ENCODE results near the gene TRMT11. TPM values are rescaled to one million over a fixed set of nuclear protein-coding genes. Genes with fewer than 3 reads are reported as not detected.

The TRMT11 gene
- total RNA-seq, 1 donor = 49.2 TPM

DNA sequence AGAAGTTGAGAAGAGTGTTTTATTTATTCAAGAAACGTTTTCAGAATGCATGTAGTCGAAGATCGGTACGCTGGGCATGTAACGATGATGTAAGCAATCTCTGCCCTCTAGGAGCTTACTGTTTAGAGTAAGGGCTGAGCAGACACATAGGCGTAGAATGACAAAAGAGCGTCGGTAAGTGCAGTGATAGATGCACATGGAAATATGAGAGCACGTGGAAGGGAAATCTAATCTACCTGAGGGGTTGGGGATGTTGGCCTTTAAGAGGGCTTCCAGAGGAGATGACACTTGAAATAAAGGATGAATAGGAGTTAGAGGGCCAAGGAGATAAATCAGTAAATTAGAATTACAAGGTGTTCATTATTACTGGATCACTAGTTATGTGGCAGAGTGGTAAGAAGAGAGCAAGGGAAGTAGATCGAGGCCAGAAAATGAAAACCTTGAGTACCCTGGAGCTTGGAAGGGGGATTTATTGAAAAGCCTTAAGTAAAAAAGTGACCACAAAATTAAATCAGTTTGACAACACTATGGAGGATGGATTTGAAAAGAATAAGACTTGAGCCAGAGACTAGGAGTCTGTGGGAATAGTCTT is 782 bp downstream of the TRMT11 start:
- DNase-seq (ENCODE audit: low read depth) = peak; percentile 23
- TF ChIP-seq, protein P1, sequence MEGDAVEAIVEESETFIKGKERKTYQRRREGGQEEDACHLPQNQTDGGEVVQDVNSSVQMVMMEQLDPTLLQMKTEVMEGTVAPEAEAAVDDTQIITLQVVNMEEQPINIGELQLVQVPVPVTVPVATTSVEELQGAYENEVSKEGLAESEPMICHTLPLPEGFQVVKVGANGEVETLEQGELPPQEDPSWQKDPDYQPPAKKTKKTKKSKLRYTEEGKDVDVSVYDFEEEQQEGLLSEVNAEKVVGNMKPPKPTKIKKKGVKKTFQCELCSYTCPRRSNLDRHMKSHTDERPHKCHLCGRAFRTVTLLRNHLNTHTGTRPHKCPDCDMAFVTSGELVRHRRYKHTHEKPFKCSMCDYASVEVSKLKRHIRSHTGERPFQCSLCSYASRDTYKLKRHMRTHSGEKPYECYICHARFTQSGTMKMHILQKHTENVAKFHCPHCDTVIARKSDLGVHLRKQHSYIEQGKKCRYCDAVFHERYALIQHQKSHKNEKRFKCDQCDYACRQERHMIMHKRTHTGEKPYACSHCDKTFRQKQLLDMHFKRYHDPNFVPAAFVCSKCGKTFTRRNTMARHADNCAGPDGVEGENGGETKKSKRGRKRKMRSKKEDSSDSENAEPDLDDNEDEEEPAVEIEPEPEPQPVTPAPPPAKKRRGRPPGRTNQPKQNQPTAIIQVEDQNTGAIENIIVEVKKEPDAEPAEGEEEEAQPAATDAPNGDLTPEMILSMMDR (IDR thresholded peaks at IDR 0.05; ENCODE audit: insufficient read depth, low read depth, low read length) = no peak
- H3K4me3 ChIP-seq (ENCODE audit: low read depth, low read length) = peak overlapping the region; percentile 99

DNA sequence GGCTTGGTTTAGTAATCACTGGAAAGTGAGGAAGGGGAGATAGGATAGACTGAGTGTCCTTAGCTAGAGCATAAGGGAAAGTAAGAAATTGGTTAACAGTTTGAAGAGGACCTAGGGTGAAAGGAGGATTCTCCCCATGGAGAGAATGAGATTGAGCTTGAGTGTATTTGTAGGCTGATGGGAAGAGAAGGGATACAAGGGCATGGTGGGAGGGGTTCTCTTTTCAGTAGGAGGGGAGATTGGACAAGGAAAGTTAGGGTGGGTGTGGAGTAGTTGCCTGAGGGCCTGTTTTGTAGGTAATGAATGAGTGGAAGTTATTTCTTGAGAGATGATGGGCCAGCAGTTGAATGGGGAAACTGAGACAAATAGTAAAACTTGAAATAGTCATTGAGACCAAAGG is 1.9 kb downstream of the TRMT11 start:
- H3K4me3 ChIP-seq (ENCODE audit: low read depth, low read length) = no peak overlapping the region
- DNase-seq (ENCODE audit: low read depth) = no peak

DNA sequence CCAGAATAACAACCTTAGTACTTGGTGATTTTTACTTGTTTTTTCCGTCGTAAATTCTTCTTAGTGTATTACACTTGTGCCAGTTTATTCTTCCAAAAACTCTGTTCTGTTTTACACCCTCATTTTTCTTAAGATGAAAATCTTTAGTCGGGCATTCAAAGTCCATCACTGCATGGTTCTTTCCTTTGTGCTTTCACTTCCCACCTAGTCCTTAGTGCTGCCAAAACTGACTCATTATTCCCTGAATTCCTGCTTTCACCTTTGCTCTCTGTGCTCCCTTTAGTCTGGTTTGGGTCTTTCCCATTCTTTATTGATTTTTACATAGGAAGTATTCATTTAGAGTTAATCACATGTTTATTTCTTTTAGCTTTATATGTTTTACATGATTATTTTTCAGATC is 3.3 kb downstream of the TRMT11 start:
- TF ChIP-seq, protein P1 (IDR thresholded peaks at IDR 0.05; ENCODE audit: insufficient read depth, low read depth, low read length) = no peak
- no peak for DNase-seq (ENCODE audit: low read depth)
- H3K4me3 ChIP-seq (ENCODE audit: low read depth, low read length) = no peak overlapping the region

More for the DNA sequence above, 1.9 kb downstream of the TRMT11 start:
- TF ChIP-seq, protein P1 (IDR thresholded peaks at IDR 0.05; ENCODE audit: insufficient read depth, low read depth, low read length) = no peak

DNA sequence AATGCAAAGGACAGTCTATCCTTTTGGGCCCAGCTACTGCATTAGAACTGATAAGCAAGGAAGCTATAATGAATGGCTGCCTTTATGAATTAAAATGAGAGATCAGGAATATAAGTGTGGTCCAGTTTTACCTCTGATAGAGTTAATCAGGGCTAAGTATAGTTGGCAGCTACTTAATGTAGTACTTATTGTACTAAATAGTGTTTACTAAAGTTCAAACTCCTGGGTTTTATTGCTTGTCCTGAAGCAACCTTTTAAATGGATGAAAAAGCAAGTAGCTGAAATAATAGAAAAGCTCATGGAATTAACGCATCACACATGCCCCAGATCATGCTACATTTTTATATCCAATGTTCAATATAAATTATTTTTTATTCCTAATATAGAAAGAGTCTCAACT is 5.3 kb downstream of the TRMT11 start:
- TF ChIP-seq, protein P1 (IDR thresholded peaks at IDR 0.05; ENCODE audit: insufficient read depth, low read depth, low read length) = no peak
- DNase-seq (ENCODE audit: low read depth) = no peak
- no peak overlapping the region for H3K4me3 ChIP-seq (ENCODE audit: low read depth, low read length)

DNA sequence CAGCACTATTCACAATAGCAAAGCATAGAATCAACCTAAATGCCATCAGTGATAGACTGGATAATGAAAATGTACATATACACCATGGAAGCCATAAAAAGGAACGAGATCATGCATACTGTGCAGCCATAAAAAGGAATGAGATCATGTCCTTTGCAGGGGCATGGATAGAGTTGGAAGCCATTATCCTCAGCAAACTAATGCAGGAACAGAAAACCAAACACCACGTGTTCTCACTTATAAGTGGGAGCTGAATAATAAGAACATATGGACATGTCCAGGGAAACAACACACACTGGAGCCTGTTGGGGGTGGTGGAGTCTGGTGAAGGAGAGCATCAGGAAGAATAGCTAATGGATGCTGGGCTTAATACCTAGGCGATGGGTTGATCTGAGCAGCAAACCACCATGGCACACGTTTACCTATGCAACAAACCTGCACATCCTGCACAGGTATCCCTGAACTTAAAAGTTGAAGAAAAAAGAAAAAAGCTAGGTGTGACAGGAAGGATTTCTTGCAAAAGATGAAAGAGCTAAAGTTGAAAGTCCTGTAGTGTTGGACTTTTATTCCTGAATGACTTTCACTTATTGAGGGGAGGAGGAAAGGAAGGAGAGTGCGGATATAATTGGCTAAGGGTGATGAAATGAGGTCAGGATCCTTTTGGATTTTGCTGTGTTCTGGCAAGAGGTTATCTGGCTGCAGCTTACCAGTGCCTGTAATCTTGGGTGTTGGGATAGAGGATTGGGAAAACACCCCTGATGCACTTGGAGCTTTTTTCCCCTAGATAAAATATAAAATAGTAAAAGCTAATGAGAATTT is 8.5 kb downstream of the TRMT11 start:
- no peak overlapping the region for H3K4me3 ChIP-seq (ENCODE audit: low read depth, low read length)
- DNase-seq (ENCODE audit: low read depth) = no peak
- TF ChIP-seq, protein P1 (IDR thresholded peaks at IDR 0.05; ENCODE audit: insufficient read depth, low read depth, low read length) = no peak

DNA sequence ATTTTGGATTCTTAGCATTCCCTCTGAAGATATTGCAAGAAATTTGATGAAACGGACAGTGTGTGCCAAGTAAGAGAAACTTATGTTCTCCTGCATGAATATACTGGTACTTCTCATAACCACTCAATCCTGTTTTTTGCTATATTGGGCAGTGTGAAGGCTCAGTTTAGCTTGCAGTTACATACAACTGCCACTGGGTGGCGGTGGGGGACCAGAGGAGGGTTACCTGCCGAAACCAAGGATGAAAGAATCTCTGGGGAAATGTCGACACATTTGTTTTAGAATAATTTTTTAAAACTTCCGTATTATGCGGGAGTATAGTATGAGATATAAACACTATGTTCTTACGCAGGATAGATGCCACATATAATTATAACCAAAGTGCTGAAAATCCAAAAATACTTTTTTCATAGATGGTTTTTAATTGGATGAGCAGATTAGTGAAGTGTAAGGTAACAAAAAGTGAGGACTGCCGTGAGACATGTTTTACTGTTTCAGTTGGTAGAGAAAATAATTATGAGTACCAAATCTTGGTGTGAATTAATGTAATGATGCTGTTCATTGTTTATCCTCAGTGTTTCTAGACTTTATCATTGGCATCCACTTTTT is 9.7 kb downstream of the TRMT11 start:
- TF ChIP-seq, protein P1 (IDR thresholded peaks at IDR 0.05; ENCODE audit: insufficient read depth, low read depth, low read length) = peak; percentile 100
- H3K4me3 ChIP-seq (ENCODE audit: low read depth, low read length) = peak overlapping the region; percentile 4
- DNase-seq (ENCODE audit: low read depth) = peak; percentile 73
